Urinary bladder (tissue), 4 donors: Measurements from ENCODE around the gene CCDC12. TPM values are rescaled to one million over a fixed set of nuclear protein-coding genes. Genes with fewer than 3 reads are reported as not detected.
"Not testable (repeated sequence)": the region's sequence is repeated elsewhere in the genome, so short reads cannot be mapped to it uniquely, and the experiment has no call there.

Source experiments
- DNase-seq: peaks from one replicate; pipeline ENCODE4 v3.0.0-alpha.2; 2015; ENCODE audit errors: extremely low spot score
- H3K27ac ChIP-seq: one replicate; pipeline ENCODE4 v1.5.1; 2013; ENCODE audit warnings: low read depth, mild to moderate bottlenecking, moderate library complexity
- H3K36me3 ChIP-seq: one replicate; pipeline ENCODE4 v1.6.1; 2013; ENCODE audit warnings: mild to moderate bottlenecking, moderate library complexity; ENCODE audit not compliant: insufficient read depth
- H3K4me1 ChIP-seq: one replicate; pipeline ENCODE4 v1.6.1; 2013; ENCODE audit warnings: mild to moderate bottlenecking, moderate library complexity; ENCODE audit not compliant: insufficient read depth
- H3K4me3 ChIP-seq: one replicate; pipeline ENCODE4 v1.5.1; 2013; ENCODE audit warnings: low read depth, low read length
- WGBS: extraction: QIAGEN DNeasy Blood & Tissue Kit; methylation state at CpG from one replicate; pipeline ENCODE4 v1.1.7; 2013; 5-methylcytosine and 5-hydroxymethylcytosine counted together
- polyA plus RNA-seq: library from polyadenylated mRNA; stranded (reverse); fragments of 200-250 nt; gene quantifications from one replicate; pipeline ENCODE4 v1.2.3, GENCODE V29; 2013
- total RNA-seq: library from RNA; depleted of rRNA; stranded (reverse); fragments of >200 nt; gene quantifications from one replicate; pipeline ENCODE4 v1.2.3, GENCODE V29; 2014
- donor health status: healthy with polysubstance abuse.
- donor health status: healthy.

The CCDC12 gene
- total and polyA plus RNA-seq, 2 donors: 17.6 to 60.7 TPM

GRCh38 chr3:46910914-46911313, 65.6 kb downstream of the CCDC12 start:
- 80% methylated on average over 10 of the region's 10 CpGs for WGBS
- H3K4me1 ChIP-seq, H3K27ac ChIP-seq, DNase-seq, H3K36me3 ChIP-seq, H3K4me3 ChIP-seq: not testable (repeated sequence)

GRCh38 chr3:46910166-46910760, 66.3 kb downstream of the CCDC12 start:
- Histone ChIP-seq H3K36me3 (no peaks in the 10 kb centered on the region), H3K27ac (no peak overlapping the region), H3K4me1 (no peaks in the 10 kb centered on the region), H3K4me3 (no peak overlapping the region)
- 76% methylated on average over 6 of the region's 6 CpGs for WGBS
- no peak for DNase-seq

DNA sequence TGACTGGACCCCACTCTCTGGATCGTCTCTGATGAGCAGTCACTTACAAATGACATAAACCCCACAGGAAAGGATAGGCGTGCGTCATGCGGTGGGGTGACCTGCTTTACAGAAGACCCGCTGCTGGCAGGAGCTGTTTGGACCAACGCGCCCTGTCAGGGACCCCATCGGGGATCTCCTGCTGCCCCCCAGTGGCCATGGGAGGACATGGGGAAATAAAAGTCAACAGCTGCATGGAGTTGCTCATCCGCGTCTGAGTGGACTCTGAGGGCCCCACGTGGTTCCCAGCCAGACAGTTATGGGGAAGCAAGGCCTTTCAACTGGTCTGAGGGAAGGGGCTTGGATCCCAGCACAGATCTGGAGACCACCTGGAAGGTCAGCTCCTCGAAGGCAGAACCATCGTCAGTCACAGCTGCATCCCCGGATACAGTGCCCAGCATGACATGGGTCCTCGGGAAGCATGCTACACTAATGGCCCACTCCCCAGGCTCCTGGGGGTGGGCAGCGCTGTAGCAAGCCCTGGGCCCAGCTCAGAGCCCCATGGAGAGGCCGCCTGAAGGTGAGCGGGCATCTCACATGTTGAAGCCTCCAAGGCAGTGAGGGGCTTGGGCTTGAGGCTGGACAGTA, 66.9 kb downstream of the CCDC12 start:
- no peak overlapping the region for H3K4me3 ChIP-seq
- WGBS: 17% methylated on average over 18 of the region's 18 CpGs

GRCh38 chr3:46908986-46909534, 67.5 kb downstream of the CCDC12 start:
- WGBS: 53% methylated on average over 8 of the region's 8 CpGs
- no peak for DNase-seq
- no peak overlapping the region for H3K27ac ChIP-seq
- no peaks in the 10 kb centered on the region for H3K4me1 ChIP-seq
- H3K4me3 ChIP-seq: no peak overlapping the region
- no peaks in the 10 kb centered on the region for H3K36me3 ChIP-seq

More for the DNA sequence above, 66.9 kb downstream of the CCDC12 start:
- DNase-seq: no peak
- Histone ChIP-seq H3K27ac (no peak overlapping the region), H3K36me3 (no peaks in the 10 kb centered on the region), H3K4me1 (no peaks in the 10 kb centered on the region)

- Histone ChIP-seq H3K36me3 (no peaks in the 10 kb centered on the region), H3K4me3 (no peak overlapping the region), H3K27ac (no peak overlapping the region), H3K4me1 (no peaks in the 10 kb centered on the region)
- no peak for DNase-seq
- 62% methylated on average over 24 of the region's 24 CpGs for WGBS
These were observed 68.1 kb downstream of the CCDC12 start for GRCh38 chr3:46908294-46908985.

DNA sequence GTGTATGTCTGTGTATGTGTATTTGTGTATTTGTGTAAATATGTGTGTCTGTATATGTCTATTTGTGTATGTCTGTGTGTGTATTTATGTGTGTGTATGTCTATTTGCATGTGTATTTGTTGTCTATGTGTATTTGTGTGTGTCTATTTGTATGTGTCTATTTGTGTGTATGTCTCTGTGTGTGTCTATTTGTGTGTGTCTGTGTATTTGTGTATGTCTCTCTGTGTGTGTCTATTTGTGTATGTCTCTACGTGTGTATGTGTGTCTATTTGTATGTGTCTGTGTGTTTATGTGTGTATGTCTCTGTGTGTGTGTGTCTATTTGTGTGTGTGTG, 68.6 kb downstream of the CCDC12 start:
- 45% methylated on average over 1 of the region's 1 CpG for WGBS
- DNase-seq: no peak
- Histone ChIP-seq H3K4me1 (no peaks in the 10 kb centered on the region), H3K4me3 (no peak overlapping the region), H3K27ac (no peak overlapping the region), H3K36me3 (no peaks in the 10 kb centered on the region)

- H3K27ac ChIP-seq: no peak overlapping the region
- H3K36me3 ChIP-seq: no peaks in the 10 kb centered on the region
- H3K4me1 ChIP-seq: no peaks in the 10 kb centered on the region
- WGBS: 82% methylated on average over 12 of the region's 12 CpGs
- H3K4me3 ChIP-seq: no peak overlapping the region
- DNase-seq: no peak
These were observed 69.3 kb downstream of the CCDC12 start for GRCh38 chr3:46907271-46907670.

DNA sequence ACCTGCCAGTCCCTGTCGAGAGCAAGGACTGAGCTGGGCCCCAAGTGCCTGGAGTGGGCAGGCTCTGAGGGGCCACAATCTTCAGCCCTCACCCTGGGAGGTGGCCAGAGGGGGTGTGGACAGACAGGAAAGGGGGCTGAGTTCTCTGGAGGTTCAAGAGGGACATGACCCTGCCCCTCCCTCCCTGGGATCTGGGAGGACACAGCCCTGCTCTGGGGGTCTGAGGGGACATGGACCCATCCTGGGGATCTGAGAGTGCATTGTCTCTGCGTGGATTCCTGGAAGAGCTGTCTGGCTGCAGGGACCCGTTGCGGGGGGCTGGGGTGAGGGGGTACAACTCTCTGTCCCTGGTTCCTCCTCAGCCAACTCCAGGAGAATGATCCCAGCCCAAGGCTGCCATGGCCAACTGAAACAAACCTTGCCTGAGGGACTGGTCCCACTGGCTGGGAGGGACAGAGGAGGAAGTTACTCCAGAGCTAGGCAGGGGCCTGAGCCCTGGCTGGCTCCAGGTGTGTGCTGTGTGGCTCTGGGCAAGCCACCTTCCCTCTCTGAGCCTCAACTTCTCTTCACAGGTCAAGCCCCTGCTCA, 70.0 kb downstream of the CCDC12 start:
- no peak overlapping the region for H3K27ac ChIP-seq
- no peaks in the 10 kb centered on the region for H3K36me3 ChIP-seq
- no peak for DNase-seq
- no peaks in the 10 kb centered on the region for H3K4me1 ChIP-seq
- 55% methylated on average over 4 of the region's 4 CpGs for WGBS
- H3K4me3 ChIP-seq: no peak overlapping the region

DNA sequence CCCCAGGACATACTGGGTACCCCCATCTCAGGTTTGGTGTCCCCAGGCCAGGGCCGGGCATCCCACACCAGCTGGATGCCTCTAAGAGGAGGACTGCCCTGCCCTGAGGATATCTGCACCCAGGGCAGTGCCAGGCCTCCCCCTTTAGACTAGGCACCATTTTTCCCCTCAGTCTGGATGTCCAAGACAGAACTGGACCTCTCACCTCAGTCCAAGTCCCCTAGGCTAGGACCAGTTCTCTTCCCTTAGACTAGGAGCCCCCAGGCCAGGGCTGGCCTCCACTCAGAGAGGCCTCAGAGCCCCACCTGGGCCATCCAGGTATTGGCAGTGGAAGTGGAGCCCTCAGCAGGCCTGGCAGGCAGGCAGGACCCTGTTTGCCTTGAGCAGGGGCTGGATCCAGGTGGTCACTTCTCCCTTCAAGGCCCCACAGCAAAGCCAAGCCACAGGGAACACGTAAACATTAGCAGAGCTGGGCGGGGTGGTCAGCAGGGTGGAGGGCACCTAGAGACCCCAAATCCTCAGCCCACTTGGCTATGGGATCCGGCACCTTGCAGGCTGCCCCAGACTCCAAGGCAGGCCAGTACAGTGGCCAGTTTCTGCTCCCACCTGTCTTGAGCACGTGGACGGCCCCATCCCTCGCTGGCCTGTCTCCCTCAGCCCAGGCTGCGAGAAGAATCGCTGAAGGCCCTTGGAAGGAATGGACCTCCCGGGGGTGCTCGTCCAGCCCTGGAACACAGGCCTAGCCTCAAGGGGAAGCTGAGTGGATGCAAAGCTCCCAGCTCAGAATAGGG, 70.7 kb downstream of the CCDC12 start:
- WGBS: 79% methylated on average over 11 of the region's 11 CpGs
- Histone ChIP-seq H3K4me1 (no peaks in the 10 kb centered on the region), H3K36me3 (no peaks in the 10 kb centered on the region), H3K27ac (no peak overlapping the region), H3K4me3 (no peak overlapping the region)
- no peak for DNase-seq

- 91% methylated on average over 3 of the region's 3 CpGs for WGBS
- no peaks in the 10 kb centered on the region for H3K36me3 ChIP-seq
- H3K27ac ChIP-seq: no peak overlapping the region
- DNase-seq: no peak
- H3K4me1 ChIP-seq: no peaks in the 10 kb centered on the region
- H3K4me3 ChIP-seq: no peak overlapping the region
These were observed 71.4 kb downstream of the CCDC12 start for GRCh38 chr3:46905213-46905560.

DNA sequence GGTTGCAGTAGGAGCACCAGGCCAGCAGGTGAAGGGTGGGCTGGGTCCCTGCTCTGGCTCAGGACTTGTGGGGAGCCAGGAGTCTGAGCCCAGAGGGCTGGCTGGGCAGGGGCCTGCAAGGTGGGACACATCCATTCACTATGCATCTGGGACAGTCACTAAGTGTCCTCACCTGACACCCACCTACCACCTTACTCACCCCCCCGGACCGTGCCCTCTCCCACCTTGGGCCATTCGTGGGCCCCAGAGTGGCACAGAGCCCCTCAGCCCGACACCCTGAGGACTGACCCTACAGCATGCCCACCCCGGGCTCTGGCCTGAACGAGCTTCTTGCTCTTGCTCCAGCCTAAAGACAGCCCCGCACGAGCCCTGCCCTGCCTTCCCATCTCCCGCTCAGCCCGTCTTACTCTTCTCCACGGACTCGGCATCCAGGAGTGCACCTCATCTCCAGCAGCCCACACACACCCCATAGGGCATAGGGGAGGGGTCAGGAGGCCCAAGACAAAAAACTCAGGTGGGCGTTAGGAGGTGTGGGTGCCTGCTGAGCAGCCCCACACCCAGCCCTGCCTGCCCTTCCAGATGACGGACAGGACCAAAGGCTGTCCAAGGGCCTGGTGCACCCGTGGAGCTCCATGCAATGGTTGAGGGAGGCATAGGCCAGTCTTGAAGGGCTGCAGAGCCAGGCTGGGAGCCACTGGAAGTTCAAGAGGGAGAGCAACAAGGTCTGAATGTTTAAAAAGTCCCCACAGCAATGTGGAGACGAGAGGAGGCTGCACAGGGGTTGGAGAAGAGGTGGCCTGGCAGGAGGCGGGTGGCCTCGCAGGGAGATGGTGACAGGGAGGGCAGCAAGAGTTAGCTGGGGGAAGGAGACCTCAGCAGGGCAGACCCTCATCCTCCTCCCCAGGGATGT, 72.0 kb downstream of the CCDC12 start:
- no peaks in the 10 kb centered on the region for H3K4me1 ChIP-seq
- H3K4me3 ChIP-seq: no peak overlapping the region
- no peak for DNase-seq
- WGBS: 79% methylated on average over 18 of the region's 18 CpGs
- H3K36me3 ChIP-seq: no peaks in the 10 kb centered on the region
- H3K27ac ChIP-seq: no peak overlapping the region

GRCh38 chr3:46903341-46904302, 72.9 kb downstream of the CCDC12 start:
- H3K36me3 ChIP-seq: no peaks in the 10 kb centered on the region
- DNase-seq: no peak

More at GRCh38 chr3:46903341-46904302, 72.9 kb downstream of the CCDC12 start:
- Histone ChIP-seq H3K4me3 (no peak overlapping the region), H3K4me1 (no peaks in the 10 kb centered on the region), H3K27ac (no peak overlapping the region)
- WGBS: 80% methylated on average over 21 of the region's 21 CpGs
